Hematopoietic multipotent progenitor cell treated with erythropoietin and hydrocortisone succinate and interleukin-3 and kit ligand, for 6 days (in vitro differentiated cells): ENCODE results near the gene ASTN1.

Experiments
- DNase-seq: peaks from one replicate; pipeline ENCODE4 v3.0.0-alpha.2; 2015

ASTN1 gene

DNA sequence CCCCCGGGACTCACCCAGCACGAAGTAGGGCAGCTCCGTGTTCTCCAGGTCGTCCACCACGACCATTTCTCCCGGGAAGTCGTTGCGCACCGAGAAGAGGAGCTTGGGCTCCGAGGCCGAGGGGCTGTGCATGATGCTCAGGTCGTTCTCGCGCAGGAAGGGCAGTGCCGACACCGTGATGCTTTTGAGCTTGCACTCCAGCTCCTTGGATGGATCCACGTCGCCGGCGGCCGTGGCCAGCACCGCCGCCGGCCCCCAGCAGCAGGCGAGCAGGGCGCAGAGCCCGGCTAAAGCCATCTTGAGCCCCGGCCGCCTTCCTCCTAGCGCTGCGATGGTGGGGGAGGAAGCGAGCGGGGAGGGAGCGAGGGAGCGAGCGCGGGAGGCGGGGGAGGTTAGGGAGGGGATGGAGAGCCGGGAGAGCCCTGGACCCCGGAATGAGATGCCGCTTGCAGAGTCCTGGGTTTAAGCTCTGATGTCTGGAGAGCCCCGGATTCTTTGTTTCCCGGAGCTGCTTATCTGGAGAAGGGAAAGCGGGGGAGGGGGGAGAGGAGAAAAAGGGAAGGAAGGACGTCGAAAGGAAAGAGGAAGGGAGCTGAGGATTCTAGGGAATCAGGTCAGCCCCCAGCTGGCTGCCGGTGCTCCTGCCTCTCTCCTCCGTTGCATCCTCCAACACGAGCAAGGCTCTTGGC is at the start of gene ASTN1:
Gene ASTN1 (minus strand): TSS at position 333 of the 689 bp plus-strand sequence. CDS start 36 bp downstream, at position 297.
- DNase-seq, result no peak

DNA sequence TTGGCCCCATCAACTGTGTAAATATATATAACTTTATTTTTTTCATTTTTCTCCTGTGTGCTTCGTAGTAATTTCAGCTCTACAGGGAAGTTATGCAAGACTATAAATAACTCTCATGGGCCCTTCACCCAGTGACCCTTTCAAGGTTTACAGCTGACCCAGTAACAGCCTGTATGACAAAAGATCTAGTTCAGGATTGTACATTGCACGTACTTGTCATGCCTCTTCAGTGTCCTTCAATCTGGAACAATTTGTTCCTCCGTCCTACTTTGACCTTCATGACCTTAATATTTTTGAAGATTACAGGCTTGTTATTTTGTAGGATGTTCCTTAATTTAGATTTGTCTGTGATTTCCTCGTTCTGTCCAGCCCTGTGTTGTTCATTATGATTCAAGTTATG is 46.7 kb upstream of the ASTN1 start:
- no peak for DNase-seq

DNA sequence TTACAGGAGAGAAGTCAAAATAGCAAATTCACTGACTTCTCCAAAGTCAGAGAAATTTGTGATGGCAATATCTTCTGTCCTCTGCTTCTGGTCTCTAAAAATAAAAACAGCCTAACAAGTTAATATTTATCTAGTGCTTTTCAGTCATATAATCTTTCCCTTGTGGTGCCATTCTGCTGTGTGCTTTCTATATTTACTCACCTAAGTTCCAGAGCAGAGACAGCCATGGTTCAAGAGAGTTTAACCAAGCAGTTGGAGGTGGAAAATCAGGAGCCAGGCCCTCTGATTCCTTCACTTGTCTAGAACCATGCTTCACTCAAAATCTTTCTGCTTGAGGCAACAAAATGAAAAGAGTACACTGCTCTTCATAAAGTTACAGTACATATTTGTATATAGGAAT is 45.6 kb upstream of the ASTN1 start:
- no peak for DNase-seq

DNA sequence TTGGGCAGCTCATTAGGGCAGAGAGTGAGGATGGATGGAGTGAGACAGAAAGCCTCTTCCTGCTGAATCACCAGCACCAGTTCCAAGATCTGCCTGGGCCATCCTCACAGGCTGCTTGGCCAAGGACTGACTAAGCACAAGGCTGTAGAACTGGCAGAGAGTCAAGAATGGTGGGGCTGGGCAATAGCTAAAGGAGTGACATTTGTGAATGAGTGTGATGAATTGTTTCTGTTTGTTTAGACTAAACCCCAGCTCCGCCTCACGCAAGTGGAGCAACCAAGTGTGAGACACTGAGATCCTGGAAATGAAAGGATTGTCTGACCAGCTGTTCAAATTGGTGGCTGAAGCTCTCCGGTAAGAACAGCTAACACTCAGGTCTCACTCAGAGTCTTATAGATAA is 44.8 kb upstream of the ASTN1 start:
- no peak for DNase-seq

DNA sequence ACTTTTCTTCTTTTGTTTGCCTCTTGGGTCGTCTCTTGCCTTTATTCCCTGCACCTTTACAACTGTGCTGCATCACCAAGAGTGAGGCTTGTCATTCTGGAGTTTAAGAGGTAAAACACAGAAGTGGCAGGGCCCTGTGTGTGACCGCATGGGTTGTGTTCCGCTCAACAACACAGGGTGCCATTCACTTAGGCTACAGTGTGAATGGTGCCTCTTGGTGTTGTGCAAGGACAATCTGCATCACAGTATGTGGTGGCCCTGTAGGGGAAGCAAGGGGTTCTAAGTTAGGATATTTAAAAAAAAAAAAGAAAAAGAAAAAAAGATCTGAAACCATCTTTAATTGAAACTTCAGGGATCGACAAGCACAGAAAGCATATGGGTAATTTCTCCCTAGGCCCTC is 44.4 kb upstream of the ASTN1 start:
- DNase-seq, result no peak

DNA sequence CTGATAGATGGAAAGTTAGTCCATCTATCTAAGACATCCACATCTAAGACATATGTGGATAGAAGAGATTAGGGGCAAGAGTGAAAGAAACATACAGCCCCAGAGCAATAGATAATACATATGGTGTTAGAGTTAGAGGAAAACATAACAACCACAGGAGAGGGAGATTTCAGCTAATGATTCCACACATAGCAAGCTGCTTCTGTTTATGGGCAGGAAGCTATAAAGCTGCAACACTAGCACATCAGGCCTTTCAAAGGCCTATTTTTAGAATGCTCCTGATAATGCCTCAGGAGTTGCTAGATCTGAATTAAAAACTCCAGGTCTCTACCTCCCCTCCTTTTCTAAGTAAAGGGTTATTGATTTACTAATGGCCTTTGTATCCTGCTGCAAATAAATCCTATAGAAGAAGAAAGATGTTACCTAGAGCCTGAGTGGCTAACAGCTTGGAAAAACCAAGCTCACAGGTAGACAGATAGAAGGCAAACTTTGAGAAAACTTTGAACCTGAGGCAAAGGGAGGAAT is 42.4 kb upstream of the ASTN1 start:
- DNase-seq, result no peak

DNA sequence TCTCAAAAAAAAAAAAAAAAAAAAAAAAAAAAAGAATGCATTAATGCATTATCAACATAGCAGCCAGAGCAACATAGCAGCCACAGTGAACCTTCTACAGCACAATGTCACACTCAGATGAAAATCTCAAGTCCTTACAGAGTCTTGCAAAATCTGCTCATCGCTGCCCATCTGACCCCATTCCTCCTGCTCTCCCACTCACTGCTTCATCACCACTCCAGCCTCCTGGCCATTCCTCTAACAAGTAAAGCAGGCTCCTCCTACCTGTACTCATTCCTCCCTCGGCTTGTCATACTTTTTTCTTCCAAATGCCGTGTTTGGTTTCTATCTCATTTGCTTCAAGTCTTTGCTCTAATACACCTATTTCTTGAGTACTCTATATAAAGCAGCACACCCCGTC is 35.8 kb upstream of the ASTN1 start:
- no peak for DNase-seq

DNA sequence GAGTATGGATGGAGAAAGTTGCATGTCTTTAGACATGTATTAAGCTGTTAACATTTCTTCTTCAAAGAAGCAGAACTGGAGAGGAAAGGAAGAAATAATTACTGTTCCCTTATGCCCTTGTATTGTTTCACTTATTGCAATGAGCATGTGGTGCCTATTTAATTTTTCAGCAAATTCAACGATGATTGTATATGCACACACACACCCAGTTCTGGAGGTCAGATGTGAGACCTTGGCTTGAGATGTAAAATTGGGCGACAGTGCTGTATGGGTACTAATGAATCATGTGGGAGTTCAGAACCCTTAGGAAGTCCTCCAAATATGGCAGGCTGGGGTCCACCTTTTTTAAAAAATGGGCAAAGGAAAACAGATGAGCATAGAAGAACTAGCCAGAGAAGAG is 33.7 kb upstream of the ASTN1 start:
- no peak for DNase-seq

DNA sequence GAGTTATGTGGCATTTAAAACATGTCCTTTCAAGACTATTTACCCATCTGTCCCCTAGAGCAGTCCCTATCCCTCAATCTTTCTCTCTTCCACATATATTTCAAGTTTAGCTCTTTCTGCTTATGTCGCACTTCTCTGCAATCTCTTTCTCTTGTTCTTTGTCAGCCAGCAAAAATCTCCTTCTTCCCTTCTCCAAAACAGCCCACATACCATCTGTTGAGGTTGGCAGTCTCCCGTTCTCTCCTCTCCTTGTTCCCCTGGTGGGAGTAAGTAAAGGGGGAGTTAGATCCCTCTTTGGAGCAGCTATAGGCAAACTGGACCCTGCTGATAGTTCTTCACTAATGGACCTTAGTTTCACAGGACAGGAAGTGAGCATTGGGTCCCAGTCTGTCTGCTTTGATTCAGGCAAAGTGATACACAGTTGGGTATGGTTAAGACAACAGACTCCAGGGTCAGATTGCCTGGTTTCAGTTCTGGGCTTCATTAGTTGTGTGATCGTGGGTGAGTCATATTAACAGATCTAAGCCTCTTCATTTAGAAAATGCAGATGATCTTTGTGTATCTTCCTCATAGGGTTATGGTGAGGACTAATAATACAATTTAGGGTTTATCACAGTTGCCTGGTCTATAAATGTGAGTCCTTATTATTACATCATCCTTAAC is 25.9 kb upstream of the ASTN1 start:
- no peak for DNase-seq

DNA sequence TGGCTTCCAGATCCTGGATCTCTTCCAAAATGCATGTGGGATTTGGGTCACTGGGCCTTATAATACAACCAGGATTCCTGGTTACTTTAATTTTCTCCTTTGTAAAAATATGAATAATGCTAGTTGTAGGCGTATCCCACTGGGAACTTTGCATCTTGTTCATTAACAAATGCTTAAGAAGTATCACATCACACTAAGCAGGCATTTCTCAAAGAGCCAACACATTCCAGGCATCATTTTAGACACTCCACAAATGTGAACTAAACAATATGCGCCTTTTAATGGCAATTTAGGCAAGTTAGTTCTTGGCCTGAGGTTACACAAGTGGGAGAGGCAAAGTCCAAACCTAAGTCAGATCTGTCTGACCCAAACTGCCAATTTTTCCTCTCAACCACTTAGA is 22.1 kb upstream of the ASTN1 start:
- no peak for DNase-seq

DNA sequence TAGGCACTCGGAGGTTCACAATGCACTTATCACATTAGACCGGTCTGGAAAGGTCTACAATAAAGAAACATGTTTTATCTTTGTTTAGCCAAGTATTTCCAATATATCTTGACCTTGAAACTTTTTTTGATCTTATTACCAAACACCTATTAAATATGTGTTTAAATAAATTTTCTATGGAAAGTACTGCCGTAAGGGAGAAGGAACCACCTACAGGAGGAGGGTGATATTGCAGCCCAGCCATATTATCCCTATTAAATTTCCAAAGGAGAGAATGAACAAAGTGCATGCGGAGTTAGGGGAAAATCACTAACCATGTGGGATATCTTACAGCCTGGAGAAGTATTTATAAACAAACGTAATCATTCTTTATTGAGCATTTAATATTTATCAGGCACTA is 20.7 kb upstream of the ASTN1 start:
- DNase-seq, result peak; percentile 24

DNA sequence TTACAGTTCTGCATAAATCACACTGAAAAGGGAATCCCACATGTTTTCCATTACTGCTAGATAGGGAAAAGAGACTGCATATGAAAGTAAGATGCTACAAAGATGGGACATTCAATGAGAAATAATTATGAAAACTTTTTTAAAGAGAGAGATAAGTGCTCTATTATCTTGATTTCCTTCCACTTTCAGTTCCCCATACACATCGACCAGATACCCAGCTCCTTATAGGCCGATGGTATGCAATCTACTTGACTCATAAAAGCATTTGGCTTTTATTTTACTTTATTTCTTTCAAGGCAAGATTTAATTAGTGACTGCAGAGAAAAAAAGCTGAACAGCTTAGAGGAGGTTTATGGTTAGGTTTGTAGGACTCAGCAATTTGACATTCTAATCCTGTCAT is 19.3 kb upstream of the ASTN1 start:
- DNase-seq, result no peak

DNA sequence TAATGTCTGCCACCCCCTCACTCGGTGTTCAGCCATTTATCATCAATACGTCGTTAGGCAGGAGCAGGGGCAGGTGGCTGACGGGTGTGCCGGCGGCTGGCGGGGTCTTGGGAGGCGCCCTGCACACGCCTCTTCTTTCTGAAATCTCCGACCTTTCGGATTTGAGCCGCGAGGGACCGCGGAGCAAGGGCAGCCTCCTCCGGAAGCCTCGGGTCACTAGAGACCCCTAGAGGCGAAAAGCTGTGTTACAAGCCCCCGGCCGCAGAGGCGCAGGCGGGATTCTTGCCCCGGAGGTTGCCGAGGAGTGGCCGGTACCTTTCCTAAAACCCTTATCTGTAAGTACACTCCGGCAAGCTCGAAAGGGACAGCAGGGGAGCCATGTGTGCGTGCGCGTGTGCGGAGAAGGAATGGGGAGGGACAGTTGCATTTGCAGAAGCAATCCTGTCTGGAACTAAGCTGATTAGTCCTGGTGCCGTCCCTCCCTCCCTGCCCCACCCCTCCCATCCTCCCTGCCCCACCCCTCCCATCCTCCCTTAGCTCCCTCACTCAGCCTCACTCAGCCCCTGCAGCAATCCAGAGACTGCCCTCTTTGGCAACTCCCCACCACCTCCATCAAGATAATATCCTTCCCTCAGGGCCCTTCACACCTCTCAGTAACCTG is 17.2 kb upstream of the ASTN1 start:
- peak; percentile 70 for DNase-seq

DNA sequence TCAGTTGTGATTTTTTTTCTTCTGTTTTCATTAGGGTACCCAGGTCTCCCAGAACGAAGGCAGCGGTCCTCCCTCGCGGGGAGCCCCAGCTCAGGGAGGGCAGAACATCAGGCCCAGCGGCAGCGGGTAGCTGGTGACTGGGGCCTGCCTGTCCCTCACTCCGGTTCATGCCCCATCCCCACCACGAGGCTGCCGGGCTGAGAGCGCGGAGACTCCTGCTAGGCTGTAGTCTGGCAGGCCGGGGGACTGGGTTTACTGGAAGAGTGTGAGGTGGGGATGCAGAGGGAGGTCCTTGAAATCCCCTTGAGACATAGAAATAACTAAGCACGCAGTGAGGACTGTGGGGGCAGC is 16.7 kb upstream of the ASTN1 start:
- DNase-seq, result no peak

DNA sequence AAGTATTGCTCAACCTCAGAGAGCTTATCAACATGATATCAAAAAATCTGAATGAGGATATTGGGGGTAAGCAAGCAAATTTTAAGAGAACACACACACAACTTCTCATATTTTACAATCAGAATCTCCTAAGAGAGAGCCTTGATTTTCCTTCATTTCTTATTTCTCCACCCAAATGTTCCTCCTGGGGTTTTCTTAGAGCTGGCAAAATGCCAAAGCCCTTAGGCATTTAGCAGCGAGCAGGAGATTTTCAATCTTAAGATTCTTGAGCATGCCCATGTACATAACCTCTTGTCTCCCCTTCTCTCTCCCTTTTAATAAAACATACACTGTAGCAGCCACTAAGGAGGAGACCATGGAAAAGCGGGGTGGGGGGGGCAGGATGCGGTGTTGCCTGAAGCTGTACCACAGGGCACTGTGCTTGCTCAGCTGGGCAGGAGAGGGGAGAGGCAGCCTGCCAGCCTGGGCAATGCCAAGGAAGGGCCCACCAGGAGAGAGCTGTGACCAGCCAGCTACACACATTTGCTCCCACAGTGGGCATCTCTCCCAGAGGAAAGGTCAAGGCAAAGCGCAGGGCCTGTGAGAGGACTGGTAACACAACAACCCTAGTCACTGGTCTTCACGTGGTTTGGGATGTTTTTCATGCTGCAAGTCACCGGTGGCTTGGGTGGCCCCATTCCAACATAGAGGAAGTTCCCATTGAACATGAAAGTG is 10.6 kb upstream of the ASTN1 start:
- DNase-seq, result no peak

DNA sequence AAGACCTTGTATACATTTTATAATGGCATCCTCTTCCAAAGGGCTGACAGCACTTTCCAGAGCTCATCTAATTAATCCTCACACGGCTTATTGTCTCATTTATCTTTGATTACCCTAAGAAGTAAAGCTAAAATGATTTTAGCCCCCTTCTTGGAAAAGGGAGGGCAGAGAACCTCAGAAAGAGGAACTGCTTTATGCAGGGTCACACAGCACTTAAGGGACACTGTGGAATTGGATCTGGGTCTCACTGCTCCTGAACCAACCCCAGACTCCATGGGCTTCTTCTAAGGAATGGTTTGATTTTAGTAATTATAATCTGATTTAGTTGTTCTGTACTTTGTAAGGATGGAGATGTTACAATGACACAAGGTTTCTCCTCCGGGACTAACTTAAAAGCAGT is 9.5 kb upstream of the ASTN1 start:
- no peak for DNase-seq

DNA sequence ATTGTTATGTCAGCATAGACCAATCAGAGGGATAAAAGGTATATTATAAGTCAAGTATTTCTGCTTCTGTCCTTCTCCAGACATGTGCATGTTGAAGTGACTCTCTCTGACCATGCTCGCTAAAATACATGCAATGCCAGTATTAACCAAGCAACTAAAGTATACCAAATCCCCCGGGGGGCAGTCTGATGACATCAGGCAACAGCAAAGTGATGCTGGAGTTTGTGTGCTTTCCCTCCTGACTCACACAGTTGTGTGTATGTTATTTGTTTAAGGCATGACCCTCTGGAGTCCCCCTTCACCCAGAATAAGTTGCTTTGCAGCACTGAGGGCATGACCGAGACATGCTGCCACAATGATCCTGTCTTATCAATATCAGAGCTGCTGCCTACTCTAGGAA is 8.4 kb upstream of the ASTN1 start:
- no peak for DNase-seq

DNA sequence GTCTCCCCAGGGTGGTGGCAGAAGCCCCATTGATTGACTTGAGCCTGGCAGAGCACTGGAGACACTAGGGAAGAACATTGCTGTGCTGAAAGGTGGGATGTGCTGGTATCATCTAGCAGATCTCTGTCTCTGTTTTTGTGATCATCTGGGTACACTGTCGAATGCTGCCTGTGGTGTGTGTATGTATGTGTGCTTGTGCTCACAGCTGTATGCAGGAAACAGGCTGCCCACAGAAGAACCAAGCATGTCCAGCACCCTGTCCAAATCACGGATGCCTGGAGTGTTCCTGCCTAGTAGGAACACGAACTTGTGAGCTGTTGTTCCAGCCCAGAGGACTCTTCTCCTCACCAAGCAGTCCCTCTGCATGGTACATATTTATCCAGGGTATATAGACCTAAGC is 7.8 kb upstream of the ASTN1 start:
- DNase-seq, result no peak

DNA sequence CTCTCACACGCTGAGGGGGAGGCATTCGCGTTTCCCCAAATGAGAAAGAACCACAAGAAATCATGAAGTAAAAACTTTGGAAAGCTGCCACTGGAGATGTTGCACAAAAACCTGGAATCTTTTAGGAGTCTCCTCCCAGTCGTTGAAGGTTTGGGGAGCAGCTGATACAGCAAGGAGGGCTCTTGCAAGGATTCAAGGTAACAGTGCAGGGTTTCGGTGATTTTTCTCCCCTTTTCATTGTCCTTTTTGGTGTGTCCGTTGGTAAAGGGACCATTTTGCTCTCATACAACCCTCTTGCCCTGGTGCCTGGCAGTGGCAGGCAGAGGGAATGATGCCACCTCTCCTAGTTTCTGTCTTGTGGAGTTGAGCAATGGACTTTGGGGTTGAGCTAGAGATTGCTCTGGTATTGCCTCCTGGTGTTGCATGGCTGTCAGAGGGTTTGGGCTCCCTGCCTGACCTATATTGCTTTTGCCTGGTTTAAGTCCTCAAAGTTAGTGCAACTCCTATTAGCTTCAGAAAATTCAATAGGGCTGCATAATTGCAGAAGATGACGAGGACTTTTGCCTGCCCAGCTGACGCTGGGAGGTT is 7.1 kb upstream of the ASTN1 start:
- no peak for DNase-seq

DNA sequence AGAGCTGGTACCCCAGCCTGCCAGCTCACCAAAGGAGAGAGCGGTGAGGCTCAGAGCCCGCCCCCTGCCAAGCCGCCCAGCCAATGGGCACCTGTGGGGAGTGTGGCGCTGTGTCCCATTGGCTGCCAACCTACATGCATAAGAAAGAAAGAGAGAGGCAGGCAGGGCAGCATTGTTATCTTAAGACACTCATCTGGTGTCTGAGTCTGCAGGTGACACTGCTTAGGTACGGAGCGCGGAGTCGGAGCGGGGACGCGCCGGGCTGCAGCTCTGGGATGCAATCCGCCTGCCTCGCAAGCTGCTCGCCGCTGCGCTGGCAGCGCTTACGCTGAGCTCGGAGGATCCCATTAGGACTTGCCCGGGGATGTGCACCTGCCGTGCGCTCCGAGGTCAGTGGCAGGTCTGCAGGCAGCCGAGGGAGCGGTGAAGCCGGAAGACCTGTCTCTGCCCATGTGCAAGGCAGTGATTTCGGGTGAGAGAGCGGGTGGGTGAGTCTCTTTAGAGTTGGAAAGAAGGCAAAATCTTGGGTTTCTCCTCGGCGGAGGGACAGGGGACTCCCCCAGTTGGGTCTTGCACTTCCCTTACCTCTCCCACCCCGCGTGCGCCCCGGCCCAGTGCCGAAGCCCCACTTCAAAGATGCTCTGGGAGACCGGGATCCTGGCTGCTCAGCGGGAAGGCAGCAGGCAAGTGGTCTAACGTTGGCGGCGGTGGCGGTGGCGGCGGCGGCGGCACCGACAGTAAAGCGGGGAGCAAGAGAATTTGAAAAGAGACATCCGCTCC is 6.4 kb upstream of the ASTN1 start, which contains the start of gene BRINP2:
Gene BRINP2 (plus strand): TSS at position 203 of the 780 bp plus-strand sequence. CDS start 58,919 bp downstream, outside the sequence.
- DNase-seq, result peak; percentile 5

DNA sequence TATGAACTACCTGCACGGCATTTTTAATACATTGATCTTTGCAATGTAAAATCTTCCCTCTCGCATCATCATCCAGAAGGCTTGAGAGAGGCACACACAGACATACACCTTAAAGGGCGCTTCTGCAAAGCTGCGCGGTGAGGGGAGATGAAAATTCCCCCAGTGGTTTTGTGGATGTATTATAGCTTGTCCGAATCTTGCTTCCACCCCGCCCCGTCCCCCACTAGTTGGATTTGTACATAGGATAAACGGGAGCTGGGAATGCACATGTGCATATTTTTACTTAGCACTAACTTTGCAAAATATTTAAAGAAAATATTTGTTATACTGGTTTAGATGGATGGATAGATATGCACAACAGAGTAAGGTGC is 542 bp upstream of the ASTN1 start:
- no peak for DNase-seq

DNA sequence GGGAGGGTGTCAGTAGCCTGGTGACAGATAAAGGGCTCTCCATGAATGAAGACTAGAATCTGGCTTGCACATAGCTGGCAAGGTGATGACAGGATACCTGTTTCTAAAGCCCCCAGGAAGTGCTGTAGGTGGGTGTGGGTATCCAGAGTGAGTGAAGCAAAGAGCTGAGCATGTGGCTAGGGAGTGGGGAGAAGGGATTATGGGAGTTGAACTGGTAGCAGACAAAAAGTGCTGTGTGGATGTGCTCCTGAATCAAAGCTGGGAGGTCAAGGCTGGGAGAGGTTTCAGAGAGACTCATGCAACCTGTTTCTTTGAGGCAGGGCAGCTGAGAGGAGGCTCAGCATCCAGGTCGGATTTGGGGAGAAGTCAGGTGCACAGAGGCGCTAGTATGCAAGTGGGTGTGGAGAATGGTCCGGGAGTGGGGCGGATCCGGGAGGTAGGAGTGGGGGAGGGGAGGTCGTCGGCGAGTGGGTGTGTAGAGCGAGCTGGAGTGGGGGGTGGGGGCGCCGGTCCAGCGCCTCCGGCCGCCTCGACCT is 600 bp downstream of the ASTN1 start:
- DNase-seq, result no peak
